GM12873 (cell line): ENCODE measurements around the gene ADIPOR2.

Source experiments
- TF ChIP-seq, protein P1 (sequence below): IDR thresholded peaks from 2 replicates; pipeline ENCODE4 v1.5.1; 2012; ENCODE audit warnings: low read depth, mild to moderate bottlenecking, moderate library complexity, low read length, control low read depth; ENCODE audit not compliant: insufficient read depth; ENCODE audit errors: missing control alignments

Gene ADIPOR2

DNA sequence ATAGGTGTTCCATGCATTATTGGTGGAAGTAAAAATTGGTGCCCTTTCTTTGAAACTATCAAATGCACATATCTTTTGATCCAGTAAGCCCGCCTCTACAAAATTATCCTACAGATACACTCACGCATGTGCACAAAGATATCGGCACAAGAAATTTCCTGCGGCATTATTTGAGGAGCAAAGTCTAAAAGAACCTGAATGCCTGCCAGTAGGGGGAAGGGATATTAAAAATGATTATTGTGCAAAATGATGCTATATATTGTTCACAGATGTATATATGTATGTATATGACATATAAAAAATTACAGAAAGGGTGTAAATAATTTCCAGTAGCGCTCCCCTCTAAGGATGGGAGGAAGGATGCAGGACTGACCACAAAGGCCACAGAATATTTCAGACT, 24.7 kb upstream of the ADIPOR2 start:
- TF ChIP-seq, protein P1, sequence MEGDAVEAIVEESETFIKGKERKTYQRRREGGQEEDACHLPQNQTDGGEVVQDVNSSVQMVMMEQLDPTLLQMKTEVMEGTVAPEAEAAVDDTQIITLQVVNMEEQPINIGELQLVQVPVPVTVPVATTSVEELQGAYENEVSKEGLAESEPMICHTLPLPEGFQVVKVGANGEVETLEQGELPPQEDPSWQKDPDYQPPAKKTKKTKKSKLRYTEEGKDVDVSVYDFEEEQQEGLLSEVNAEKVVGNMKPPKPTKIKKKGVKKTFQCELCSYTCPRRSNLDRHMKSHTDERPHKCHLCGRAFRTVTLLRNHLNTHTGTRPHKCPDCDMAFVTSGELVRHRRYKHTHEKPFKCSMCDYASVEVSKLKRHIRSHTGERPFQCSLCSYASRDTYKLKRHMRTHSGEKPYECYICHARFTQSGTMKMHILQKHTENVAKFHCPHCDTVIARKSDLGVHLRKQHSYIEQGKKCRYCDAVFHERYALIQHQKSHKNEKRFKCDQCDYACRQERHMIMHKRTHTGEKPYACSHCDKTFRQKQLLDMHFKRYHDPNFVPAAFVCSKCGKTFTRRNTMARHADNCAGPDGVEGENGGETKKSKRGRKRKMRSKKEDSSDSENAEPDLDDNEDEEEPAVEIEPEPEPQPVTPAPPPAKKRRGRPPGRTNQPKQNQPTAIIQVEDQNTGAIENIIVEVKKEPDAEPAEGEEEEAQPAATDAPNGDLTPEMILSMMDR = no peak

DNA sequence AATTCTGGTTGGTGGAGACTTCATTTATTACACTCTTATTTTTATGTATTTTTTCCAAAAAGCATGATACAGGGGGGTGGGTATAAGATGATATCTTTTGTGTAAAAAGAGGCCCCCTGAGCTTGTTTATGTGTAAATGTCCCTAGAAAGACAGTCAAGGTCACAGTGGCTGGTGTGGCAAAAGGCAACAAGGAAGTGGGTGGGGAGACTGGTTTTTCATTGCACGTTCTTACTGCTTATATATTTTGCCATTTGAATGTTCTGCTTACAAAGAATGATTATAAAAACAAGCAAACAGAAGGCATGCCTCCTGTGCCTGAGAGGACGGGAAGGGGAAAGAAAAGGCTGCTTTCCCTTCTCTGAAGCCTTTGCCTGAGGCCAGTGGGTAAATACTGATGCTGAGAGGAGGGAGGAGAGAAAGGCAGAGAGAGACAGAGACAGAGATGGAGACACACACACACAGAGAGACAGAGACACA, 24.1 kb upstream of the ADIPOR2 start:
- TF ChIP-seq, protein P1 = no peak

DNA sequence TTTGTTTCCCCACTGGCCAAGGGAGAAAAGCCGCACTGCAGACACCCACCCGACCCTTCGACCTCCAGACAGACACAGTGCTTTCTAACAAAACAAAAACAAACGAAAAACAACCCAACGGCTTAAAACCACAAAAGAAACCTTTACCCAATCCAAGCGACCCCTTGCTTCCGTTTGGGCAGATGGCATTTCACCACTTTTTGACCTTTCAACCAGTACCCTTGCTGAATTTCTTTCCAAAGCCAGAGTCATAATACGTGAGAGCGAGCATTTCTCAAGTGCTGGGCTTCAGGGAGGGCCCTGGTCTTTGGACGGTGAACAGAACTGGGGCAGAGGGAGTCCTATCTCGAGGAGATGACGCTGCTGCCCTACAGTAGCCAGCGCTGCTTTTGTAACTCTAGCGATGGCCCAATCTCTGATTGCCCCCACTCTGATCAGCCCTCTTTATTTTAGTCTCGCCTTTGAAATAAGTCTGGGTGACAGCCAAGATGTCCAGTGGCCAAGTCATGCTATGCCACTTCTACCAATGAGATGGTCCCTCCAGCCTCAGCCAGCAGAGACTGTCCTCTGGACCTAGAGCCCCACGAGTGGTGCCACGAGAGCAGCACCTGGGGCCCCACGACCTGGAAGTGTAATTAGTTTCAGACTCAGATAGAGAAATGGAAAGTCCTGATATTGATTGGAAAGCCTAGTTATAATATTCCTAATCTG, 21.9 kb upstream of the ADIPOR2 start:
- TF ChIP-seq, protein P1 = no peak

DNA sequence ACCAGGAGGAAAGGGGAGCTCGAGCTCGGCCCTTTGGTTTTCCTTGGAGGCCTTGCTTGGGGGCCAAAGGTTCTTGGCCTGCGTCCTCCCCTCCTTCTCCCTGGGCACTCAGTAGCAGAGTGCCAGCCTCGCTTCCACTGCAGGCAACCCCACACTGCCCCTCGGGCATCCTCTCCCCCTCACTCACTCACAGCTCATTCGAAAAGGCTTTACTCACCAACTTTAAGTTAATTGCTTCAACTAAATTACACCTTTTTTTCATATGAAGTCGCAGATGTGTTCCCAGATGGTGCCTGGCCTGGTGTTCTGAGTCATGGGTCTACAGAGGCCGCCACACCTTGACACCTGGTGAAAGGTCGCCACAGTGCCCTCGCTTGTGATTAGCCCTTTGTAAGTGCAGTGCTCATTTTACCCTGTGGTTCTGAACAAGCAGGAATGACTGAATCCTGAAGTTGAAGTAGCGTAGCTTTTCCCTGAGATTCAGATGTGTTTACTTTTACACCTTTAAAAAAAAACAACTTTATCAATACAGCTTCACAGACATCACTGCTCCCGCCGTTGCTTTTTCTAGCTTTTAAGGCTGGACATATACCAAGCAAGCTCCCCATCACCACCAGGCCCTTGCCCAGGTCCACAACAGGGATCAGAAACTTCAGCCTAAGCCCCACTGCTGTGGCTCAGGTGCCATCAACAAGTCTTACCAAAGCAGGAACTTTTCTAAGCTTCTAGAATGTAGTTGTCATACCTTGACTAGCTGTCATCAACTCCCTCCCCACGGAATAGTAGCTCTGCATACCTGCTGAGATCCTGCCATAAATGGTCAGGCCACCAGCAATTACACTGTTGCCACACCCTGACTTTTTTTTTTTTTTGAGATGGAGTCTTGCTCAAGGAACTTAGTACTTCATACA, 20.3 kb upstream of the ADIPOR2 start:
- TF ChIP-seq, protein P1 = no peak

DNA sequence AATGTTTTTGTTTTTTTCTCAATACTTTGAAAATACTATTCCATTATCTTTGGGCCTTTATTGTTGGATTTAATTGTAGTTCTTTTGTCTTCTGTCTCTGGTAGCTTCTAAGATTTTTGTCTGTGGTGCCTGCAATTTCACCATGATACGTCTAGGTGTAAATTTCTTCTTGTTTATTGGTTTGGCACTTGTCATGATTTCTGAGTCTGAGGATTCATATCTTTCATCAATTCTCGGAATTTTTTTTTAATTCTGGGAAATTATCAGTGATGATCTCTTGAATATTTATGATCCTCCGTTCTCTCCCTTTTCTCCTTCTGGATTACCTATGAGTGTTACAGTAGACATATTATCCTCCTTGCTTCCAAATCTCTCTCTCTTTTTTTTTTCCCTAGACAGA, 14.8 kb upstream of the ADIPOR2 start:
- TF ChIP-seq, protein P1 = no peak

DNA sequence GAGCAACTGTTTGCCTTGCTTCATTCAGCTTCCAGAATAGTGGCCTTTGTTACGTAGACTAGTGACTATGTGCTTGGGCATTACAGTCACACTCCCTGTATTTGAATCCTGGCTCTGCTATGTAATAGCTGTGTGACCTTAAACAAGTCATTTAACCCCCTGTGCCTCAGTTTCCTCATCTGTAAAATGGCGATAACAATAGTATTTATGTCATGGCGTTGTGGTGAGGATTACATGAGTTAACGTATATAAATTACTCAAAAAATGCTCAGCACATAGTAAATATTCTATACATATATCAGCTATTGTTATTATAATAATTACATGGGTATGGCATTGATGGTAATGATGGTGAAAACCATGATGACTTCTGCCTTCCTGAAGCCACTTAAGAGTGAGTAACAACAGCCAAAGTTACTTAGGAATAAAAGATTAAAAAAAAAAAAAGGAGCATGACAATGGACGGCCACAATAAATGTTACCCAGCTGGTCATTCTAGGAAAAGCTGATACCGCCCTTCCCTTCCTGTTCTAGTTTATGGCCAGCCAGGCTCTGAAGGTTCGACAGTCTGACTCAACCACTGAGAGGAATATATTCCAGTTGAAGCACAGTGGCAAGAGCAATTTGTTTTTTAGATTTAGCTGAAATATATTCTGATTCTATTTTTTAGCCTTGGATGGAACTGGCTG, 9.9 kb upstream of the ADIPOR2 start:
- TF ChIP-seq, protein P1 = no peak

DNA sequence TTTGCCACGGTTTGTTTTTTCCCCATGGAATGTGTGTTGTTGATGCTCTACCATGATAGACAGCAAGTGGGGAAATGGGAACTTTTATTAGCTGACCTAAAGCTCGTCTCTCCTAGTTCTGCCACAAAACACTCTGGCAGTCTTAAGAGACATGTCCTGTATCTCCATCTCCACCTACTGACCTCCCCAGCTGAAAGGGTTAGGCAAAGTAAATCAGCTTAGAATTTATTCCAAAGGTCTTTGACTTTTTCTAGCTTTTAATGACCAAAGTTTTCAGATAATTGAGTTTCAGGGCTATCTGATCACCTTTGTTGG, 9.4 kb upstream of the ADIPOR2 start:
- TF ChIP-seq, protein P1 = no peak
